ENCODE measurements around the gene GNAI3.

The GNAI3 gene

GRCh38 chr1:109622895-109623294, 74.5 kb downstream of the GNAI3 start:
- DNase-seq (ENCODE audit: low read depth), result no peak
- peak overlapping the region; percentile 87 for H3K4me3 ChIP-seq (ENCODE audit: low read depth, low read length)
- TF ChIP-seq POLR2A (IDR thresholded peaks at IDR 0.05; ENCODE audit: extremely low read depth, insufficient read length), result no peak
- no peak for TF ChIP-seq MYC (IDR thresholded peaks at IDR 0.05; ENCODE audit: low read depth, low read length)
- TF ChIP-seq CTCF (IDR thresholded peaks at IDR 0.05; ENCODE audit: low read depth, low read length), result no peak
- no peak for TF ChIP-seq MAX (IDR thresholded peaks at IDR 0.05; ENCODE audit: low read depth, low read length)

GRCh38 chr1:109623601-109624161, 75.3 kb downstream of the GNAI3 start:
- peak; percentile 43 for DNase-seq (ENCODE audit: low read depth)
- peak overlapping the region; percentile 60 for H3K4me3 ChIP-seq (ENCODE audit: low read depth, low read length)
- TF ChIP-seq CTCF (IDR thresholded peaks at IDR 0.05; ENCODE audit: low read depth, low read length) (no peak), POLR2A (IDR thresholded peaks at IDR 0.05; ENCODE audit: extremely low read depth, insufficient read length) (no peak), MAX (IDR thresholded peaks at IDR 0.05; ENCODE audit: low read depth, low read length) (no peak), MYC (IDR thresholded peaks at IDR 0.05; ENCODE audit: low read depth, low read length) (no peak)

GRCh38 chr1:109624201-109625010, 76.0 kb downstream of the GNAI3 start:
- H3K4me3 ChIP-seq (ENCODE audit: low read depth, low read length), result peak overlapping the region; percentile 60
- DNase-seq (ENCODE audit: low read depth), result peak; percentile 92
- TF ChIP-seq CTCF (IDR thresholded peaks at IDR 0.05; ENCODE audit: low read depth, low read length), result no peak
- no peak for TF ChIP-seq MYC (IDR thresholded peaks at IDR 0.05; ENCODE audit: low read depth, low read length)
- TF ChIP-seq MAX (IDR thresholded peaks at IDR 0.05; ENCODE audit: low read depth, low read length), result no peak
- no peak for TF ChIP-seq POLR2A (IDR thresholded peaks at IDR 0.05; ENCODE audit: extremely low read depth, insufficient read length)

GRCh38 chr1:109625176-109625575, 76.8 kb downstream of the GNAI3 start:
- no peak for DNase-seq (ENCODE audit: low read depth)
- H3K4me3 ChIP-seq (ENCODE audit: low read depth, low read length), result no peak overlapping the region
- TF ChIP-seq MAX (IDR thresholded peaks at IDR 0.05; ENCODE audit: low read depth, low read length) (no peak), MYC (IDR thresholded peaks at IDR 0.05; ENCODE audit: low read depth, low read length) (no peak), CTCF (IDR thresholded peaks at IDR 0.05; ENCODE audit: low read depth, low read length) (no peak), POLR2A (IDR thresholded peaks at IDR 0.05; ENCODE audit: extremely low read depth, insufficient read length) (no peak)

GRCh38 chr1:109625601-109626560, 77.5 kb downstream of the GNAI3 start:
- H3K4me3 ChIP-seq (ENCODE audit: low read depth, low read length), result no peak overlapping the region
- no peak for DNase-seq (ENCODE audit: low read depth)
- TF ChIP-seq MAX (IDR thresholded peaks at IDR 0.05; ENCODE audit: low read depth, low read length) (no peak), CTCF (IDR thresholded peaks at IDR 0.05; ENCODE audit: low read depth, low read length) (no peak), POLR2A (IDR thresholded peaks at IDR 0.05; ENCODE audit: extremely low read depth, insufficient read length) (no peak), MYC (IDR thresholded peaks at IDR 0.05; ENCODE audit: low read depth, low read length) (no peak)
